ENCODE measurements around the gene UNK. TPM values are rescaled to one million over a fixed set of nuclear protein-coding genes. Genes with fewer than 3 reads are reported as not detected.
A peak's percentile ranks its signal among the peaks of the same experiment; 100 is the strongest.

Gene UNK
- total and polyA plus RNA-seq, 2 of the 13 experiments (the other 11 are each of a cell fraction or from before 2014, with no cell fraction given), result 31.6 to 33.0 TPM

DNA sequence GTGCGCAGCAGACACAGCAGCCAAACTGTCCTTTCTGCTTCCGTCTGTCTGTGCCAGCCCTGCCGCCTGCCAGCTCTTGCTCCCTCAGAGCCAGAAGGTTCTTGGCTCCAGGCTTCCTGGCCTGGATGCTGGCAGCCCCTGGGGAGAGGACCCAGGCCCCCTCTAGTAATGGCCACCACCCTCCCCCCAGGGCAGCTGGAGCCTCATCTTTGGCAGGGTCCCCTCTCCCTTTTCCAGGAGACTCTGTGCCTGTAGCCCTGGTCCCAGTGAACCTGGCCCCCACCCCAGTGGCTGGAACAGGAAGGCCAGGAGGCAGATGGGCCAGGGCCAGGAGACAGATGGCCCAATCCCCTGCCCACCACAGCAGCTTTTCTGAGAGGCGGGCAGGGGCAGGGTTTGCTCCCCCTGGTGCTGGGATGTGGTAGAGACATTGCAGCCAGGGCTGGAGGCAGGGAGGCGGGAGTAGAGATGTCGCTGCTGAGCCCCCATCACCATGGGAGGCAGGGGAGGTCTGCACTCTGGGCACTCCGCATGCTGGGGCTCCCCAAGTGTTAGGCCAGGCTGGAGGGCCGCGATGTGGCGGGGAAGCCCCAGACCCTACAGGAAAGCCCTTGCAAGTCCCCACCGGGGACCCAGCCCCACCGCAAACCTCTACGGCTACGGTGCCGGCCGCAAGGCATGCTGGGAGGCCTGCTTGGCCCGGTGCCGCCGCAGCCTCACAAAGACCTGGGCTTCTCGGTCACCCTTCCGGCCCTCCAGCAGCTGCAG lies 42.9 kb downstream of the UNK start (continued):
- TF ChIP-seq, protein P1, sequence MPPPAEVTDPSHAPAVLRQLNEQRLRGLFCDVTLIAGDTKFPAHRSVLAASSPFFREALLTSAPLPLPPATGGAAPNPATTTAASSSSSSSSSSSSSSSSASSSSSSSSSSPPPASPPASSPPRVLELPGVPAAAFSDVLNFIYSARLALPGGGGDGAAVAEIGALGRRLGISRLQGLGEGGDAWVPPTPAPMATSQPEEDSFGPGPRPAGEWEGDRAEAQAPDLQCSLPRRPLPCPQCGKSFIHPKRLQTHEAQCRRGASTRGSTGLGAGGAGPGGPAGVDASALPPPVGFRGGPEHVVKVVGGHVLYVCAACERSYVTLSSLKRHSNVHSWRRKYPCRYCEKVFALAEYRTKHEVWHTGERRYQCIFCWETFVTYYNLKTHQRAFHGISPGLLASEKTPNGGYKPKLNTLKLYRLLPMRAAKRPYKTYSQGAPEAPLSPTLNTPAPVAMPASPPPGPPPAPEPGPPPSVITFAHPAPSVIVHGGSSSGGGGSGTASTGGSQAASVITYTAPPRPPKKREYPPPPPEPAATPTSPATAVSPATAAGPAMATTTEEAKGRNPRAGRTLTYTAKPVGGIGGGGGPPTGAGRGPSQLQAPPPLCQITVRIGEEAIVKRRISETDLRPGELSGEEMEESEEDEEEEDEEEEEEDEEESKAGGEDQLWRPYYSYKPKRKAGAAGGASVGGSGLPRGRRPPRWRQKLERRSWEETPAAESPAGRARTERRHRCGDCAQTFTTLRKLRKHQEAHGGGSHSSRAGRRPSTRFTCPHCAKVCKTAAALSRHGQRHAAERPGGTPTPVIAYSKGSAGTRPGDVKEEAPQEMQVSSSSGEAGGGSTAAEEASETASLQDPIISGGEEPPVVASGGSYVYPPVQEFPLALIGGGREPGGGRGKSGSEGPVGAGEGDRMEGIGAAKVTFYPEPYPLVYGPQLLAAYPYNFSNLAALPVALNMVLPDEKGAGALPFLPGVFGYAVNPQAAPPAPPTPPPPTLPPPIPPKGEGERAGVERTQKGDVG (CRISPR knock-in tag; IDR thresholded peaks at IDR 0.05; ENCODE audit: borderline replicate concordance), result 0 out of 2 replicates have a peak, but pooled peaks have one; percentile 10
- TF ChIP-seq KDM6A (CRISPR knock-in tag; IDR thresholded peaks at IDR 0.05; ENCODE audit: low read depth) (no peak), ZNF589 (CRISPR knock-in tag; conservative IDR thresholded peaks at IDR 0.05) (no peak), TOPORS (CRISPR knock-in tag; IDR thresholded peaks at IDR 0.05) (no peak), TMF1 (CRISPR knock-in tag; IDR thresholded peaks at IDR 0.05; ENCODE audit: low read depth) (0 out of 2 replicates have a peak, but pooled peaks have one; percentile 49), ADNP (CRISPR knock-in tag; IDR thresholded peaks at IDR 0.05) (no peak), ATRX (CRISPR knock-in tag; IDR thresholded peaks at IDR 0.05; ENCODE audit: borderline replicate concordance) (no peak), ZNF317 (CRISPR knock-in tag; IDR thresholded peaks at IDR 0.05) (no peak), ZBTB8A (CRISPR knock-in tag; IDR thresholded peaks at IDR 0.05; ENCODE audit: borderline replicate concordance, low read depth) (no peak), SOX5 (CRISPR knock-in tag; IDR thresholded peaks at IDR 0.05; ENCODE audit: borderline replicate concordance) (no peak), ZNF432 (CRISPR knock-in tag; IDR thresholded peaks at IDR 0.05; ENCODE audit: borderline replicate concordance) (no peak), ZNF235 (CRISPR knock-in tag; IDR thresholded peaks at IDR 0.05; ENCODE audit: borderline replicate concordance) (no peak), ZNF562 (CRISPR knock-in tag; IDR thresholded peaks at IDR 0.05; ENCODE audit: borderline replicate concordance) (no peak), KMT2B (CRISPR knock-in tag; IDR thresholded peaks at IDR 0.05) (no peak), ATAD3A (CRISPR knock-in tag; IDR thresholded peaks at IDR 0.05) (no peak), ZNF543 (CRISPR knock-in tag; IDR thresholded peaks at IDR 0.05) (no peak), ZBTB38 (CRISPR knock-in tag; IDR thresholded peaks at IDR 0.05) (peak; percentile 92)
- TF ChIP-seq, protein P2, sequence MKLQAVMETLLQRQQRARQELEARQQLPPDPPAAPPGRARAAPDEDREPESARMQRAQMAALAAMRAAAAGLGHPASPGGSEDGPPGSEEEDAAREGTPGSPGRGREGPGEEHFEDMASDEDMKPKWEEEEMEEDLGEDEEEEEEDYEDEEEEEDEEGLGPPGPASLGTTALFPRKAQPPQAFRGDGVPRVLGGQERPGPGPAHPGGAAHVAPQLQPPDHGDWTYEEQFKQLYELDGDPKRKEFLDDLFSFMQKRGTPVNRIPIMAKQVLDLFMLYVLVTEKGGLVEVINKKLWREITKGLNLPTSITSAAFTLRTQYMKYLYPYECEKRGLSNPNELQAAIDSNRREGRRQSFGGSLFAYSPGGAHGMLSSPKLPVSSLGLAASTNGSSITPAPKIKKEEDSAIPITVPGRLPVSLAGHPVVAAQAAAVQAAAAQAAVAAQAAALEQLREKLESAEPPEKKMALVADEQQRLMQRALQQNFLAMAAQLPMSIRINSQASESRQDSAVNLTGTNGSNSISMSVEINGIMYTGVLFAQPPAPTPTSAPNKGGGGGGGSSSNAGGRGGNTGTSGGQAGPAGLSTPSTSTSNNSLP (IDR thresholded peaks at IDR 0.05; ENCODE audit: low read depth, low read length), result no peak
- TF ChIP-seq, protein P3, sequence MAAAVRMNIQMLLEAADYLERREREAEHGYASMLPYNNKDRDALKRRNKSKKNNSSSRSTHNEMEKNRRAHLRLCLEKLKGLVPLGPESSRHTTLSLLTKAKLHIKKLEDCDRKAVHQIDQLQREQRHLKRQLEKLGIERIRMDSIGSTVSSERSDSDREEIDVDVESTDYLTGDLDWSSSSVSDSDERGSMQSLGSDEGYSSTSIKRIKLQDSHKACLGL (CRISPR knock-in tag; IDR thresholded peaks at IDR 0.05), result 0 out of 2 replicates have a peak, but pooled peaks have one; percentile 57
- TF ChIP-seq, protein P4, sequence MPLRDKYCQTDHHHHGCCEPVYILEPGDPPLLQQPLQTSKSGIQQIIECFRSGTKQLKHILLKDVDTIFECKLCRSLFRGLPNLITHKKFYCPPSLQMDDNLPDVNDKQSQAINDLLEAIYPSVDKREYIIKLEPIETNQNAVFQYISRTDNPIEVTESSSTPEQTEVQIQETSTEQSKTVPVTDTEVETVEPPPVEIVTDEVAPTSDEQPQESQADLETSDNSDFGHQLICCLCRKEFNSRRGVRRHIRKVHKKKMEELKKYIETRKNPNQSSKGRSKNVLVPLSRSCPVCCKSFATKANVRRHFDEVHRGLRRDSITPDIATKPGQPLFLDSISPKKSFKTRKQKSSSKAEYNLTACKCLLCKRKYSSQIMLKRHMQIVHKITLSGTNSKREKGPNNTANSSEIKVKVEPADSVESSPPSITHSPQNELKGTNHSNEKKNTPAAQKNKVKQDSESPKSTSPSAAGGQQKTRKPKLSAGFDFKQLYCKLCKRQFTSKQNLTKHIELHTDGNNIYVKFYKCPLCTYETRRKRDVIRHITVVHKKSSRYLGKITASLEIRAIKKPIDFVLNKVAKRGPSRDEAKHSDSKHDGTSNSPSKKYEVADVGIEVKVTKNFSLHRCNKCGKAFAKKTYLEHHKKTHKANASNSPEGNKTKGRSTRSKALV (CRISPR knock-in tag; IDR thresholded peaks at IDR 0.05), result no peak
- TF ChIP-seq, protein P5, sequence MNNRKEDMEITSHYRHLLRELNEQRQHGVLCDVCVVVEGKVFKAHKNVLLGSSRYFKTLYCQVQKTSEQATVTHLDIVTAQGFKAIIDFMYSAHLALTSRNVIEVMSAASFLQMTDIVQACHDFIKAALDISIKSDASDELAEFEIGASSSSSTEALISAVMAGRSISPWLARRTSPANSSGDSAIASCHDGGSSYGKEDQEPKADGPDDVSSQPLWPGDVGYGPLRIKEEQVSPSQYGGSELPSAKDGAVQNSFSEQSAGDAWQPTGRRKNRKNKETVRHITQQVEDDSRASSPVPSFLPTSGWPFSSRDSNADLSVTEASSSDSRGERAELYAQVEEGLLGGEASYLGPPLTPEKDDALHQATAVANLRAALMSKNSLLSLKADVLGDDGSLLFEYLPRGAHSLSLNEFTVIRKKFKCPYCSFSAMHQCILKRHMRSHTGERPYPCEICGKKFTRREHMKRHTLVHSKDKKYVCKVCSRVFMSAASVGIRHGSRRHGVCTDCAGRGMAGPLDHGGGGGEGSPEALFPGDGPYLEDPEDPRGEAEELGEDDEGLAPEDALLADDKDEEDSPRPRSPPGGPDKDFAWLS (CRISPR knock-in tag; IDR thresholded peaks at IDR 0.05; ENCODE audit: borderline replicate concordance), result no peak

Measured in HepG2 (cell line).